Purkinje cell (primary cell): Measurements from ENCODE around the gene SPTLC1. TPM values are rescaled to one million over a fixed set of nuclear protein-coding genes. Genes with fewer than 3 reads are reported as not detected.

ENCODE experiments used
- polyA plus RNA-seq: library from polyadenylated mRNA; unstranded; fragments of >200 nt; fragmentation: Nextera tagmentation; gene quantifications from 2 replicates; pipeline ENCODE4 v1.2.1, GENCODE V29; 2014

SPTLC1 gene, protein sequence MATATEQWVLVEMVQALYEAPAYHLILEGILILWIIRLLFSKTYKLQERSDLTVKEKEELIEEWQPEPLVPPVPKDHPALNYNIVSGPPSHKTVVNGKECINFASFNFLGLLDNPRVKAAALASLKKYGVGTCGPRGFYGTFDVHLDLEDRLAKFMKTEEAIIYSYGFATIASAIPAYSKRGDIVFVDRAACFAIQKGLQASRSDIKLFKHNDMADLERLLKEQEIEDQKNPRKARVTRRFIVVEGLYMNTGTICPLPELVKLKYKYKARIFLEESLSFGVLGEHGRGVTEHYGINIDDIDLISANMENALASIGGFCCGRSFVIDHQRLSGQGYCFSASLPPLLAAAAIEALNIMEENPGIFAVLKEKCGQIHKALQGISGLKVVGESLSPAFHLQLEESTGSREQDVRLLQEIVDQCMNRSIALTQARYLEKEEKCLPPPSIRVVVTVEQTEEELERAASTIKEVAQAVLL
- 93.4 and 94.4 TPM in 2 replicates for polyA plus RNA-seq

DNA sequence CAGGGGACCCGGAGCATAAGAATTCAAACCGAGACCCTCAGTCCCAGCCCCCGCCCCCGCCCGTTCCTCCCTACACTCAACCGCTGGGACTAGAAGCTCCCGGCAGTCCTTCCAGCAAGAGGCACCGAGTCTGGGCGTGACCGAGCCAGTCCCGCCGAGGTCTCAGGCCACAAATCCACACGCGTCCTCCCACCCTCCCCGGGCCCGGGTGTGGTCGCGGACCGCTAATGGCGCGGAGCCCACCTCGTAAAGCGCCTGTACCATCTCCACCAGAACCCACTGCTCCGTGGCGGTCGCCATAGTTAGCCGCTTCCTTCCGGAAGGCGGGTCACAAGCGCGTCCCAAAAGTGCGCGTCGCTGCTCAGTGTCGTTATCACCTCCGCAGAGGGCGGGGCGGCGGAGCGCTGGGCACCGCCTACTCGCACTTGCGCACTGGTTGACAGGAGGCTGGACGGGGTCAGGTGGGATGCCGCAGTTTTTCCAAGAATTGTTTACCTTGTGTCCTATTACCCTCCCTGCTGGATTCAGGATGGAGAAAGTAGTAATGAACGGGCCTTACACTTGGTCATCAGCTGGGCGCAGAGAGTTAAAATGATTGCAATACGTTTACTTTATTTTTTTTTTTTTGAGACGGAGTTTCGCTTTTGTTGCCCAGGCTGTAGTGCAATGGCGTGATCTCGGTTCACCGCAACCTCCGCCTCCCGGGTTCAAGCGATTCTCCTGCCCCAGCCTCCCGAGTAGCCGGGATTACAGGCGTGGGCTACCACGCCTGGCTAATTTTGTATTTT is at the start of gene SPTLC1:
SPTLC1 (minus strand) TSS at position 343 of the 788 bp plus-strand sequence; CDS start at position 300, 43 bp downstream.

Other genes with a start within 250 kb of the SPTLC1 start
- gene ROR2, start 165.2 kb downstream of the SPTLC1 start, polyA plus RNA-seq = not detected in 2 replicates
- 82.0 and 123 TPM in 2 replicates for gene IARS1, start 178.3 kb upstream of the SPTLC1 start, polyA plus RNA-seq
- gene NOL8, start 209.9 kb upstream of the SPTLC1 start, polyA plus RNA-seq = 19.6 and 31.2 TPM in 2 replicates
- 27.1 and 37.6 TPM in 2 replicates for gene CENPP, start 210.5 kb upstream of the SPTLC1 start, polyA plus RNA-seq